HepG2 (cell line): ENCODE data around the gene TMEM184B. TPM values are rescaled to one million over a fixed set of nuclear protein-coding genes. Genes with fewer than 3 reads are reported as not detected.

ENCODE experiments used
- ATAC-seq: fragments of 200-7000 bp; cut with Tn5 transposase; 3 replicates; pipeline ENCODE4 v1.9.1; 2020; ENCODE audit warnings: mild to moderate bottlenecking, moderate library complexity
- BruUV-seq: library from RNA; stranded (reverse); fragments of 400-500 nt; replicated peaks from 2 replicates; lab custom pipeline; 2021; lab: Mats Ljungman, UMichigan
- CTCF ChIA-PET: fragments of 300-600 bp; formaldehyde crosslinking; extraction: SDS; loops from one replicate; lab custom pipeline; 2021; ENCODE audit warnings: low total read pairs, inconsistent platforms, low intra/inter-chr PET ratio; lab: Yijun Ruan, JAX
- POLR2A ChIA-PET: fragments of 350-600 bp; sonication (Branson Sonifier 250); formaldehyde crosslinking; loops from one replicate; lab custom pipeline; 2020; ENCODE audit warnings: antibody characterized with exemption, inconsistent platforms; lab: Yijun Ruan, JAX
- DNase-seq: peaks from one replicate; pipeline ENCODE4 v3.0.0-alpha.2; 2015; ENCODE audit warnings: low spot score
- FAIRE-seq: peaks from 3 replicates; lab custom pipeline; 2011; peaks lifted over from hg19 to GRCh38; lab: Jason Lieb, UNC
- H2AFZ ChIP-seq: one replicate; pipeline ENCODE4 v1.6.1; 2011; ENCODE audit warnings: low read length, inconsistent platforms
- H3K27ac ChIP-seq: fragments of 300-600 bp; 3 replicates; pipeline ENCODE4 v1.8.0; 2011; ENCODE audit warnings: mixed run types, mild to moderate bottlenecking, mixed read lengths, low read length, inconsistent platforms; ENCODE audit not compliant: insufficient read depth; ENCODE audit errors: extremely low read length
- H3K27me3 ChIP-seq, 2 experiments: fragments of 200-600 bp in 1 of 2; 2 replicates in 1 of 2; 3 replicates in 1 of 2; pipeline versions ENCODE4 v1.6.0 to v1.8.0; 2011; ENCODE audit warnings: low read length in 2 of 2, mild to moderate bottlenecking in 2 of 2, moderate library complexity in 2 of 2, inconsistent platforms in 1 of 2; ENCODE audit not compliant: insufficient read depth in 2 of 2, control insufficient read depth in 1 of 2
- H3K36me3 ChIP-seq, 2 experiments: fragments of 200-600 bp in 1 of 2; replicated peaks in 1 of 2; 2 replicates in 1 of 2; 3 replicates in 1 of 2; pipeline versions ENCODE4 v1.5.1 to v1.8.0; 2011; ENCODE audit warnings: low read length in 2 of 2, inconsistent platforms in 1 of 2; ENCODE audit not compliant: insufficient read depth in 2 of 2, control insufficient read depth in 1 of 2
- H3K4me1 ChIP-seq: 2 replicates; pipeline ENCODE4 v1.5.1; 2012; ENCODE audit warnings: low read length, inconsistent platforms; ENCODE audit not compliant: insufficient read depth
- H3K4me2 ChIP-seq: 2 replicates; pipeline ENCODE4 v1.6.0; 2011; ENCODE audit warnings: low read depth, low read length, inconsistent platforms
- H3K4me3 ChIP-seq, 3 experiments: fragments of 200-600 bp in 1 of 3; sonication (generic), shearing (Covaris generic) in 1 of 3; replicated peaks in 1 of 3; 2 replicates each; pipeline ENCODE4 v1.5.1; 2011 to 2016; ENCODE audit warnings: low read length in 3 of 3, inconsistent platforms in 2 of 3, low read depth in 2 of 3, mild to moderate bottlenecking in 2 of 3, control low read depth in 1 of 3, mixed read lengths in 1 of 3; ENCODE audit not compliant: insufficient read depth in 1 of 3
- H3K79me2 ChIP-seq: one replicate; pipeline ENCODE4 v1.6.1; 2011; ENCODE audit warnings: low read length, inconsistent platforms; ENCODE audit not compliant: insufficient read depth
- H3K9ac ChIP-seq: 2 replicates; pipeline ENCODE4 v1.6.0; 2011; ENCODE audit warnings: mild to moderate bottlenecking, low read depth, low read length, inconsistent platforms; ENCODE audit not compliant: insufficient read depth
- H3K9me3 ChIP-seq: 2 replicates; pipeline ENCODE4 v1.5.1; 2012; ENCODE audit warnings: mild to moderate bottlenecking, low read length
- H4K20me1 ChIP-seq: 2 replicates; pipeline ENCODE4 v1.6.0; 2011; ENCODE audit warnings: inconsistent platforms, mild to moderate bottlenecking, low read length, moderate library complexity; ENCODE audit not compliant: insufficient read depth
- ATF7-NPFF ChIP-seq: sonication (generic); formaldehyde crosslinking; IDR thresholded peaks from 2 replicates; pipeline ENCODE4 v1.8.1; 2023; ENCODE audit warnings: mild to moderate bottlenecking, low read depth, missing genetic modification reagents, moderate library complexity
- CBFB ChIP-seq: sonication (generic); formaldehyde crosslinking; IDR thresholded peaks from 2 replicates; pipeline ENCODE4 v1.4.0; 2020; ENCODE audit warnings: missing genetic modification reagents
- FOXA1 ChIP-seq, 2 experiments: fragments of 450-650 bp in 1 of 2; sonication (generic) in 1 of 2; formaldehyde crosslinking in 1 of 2; IDR thresholded peaks; 2 replicates each; pipeline versions ENCODE4 v1.4.0 to v1.6.1; 2016 to 2020; ENCODE audit warnings: missing genetic modification reagents in 1 of 2
- KLF6 ChIP-seq: IDR thresholded peaks from 2 replicates; pipeline ENCODE4 v1.8.0; 2016; ENCODE audit warnings: missing biosample characterization, missing genetic modification reagents
- STAT5B ChIP-seq: sonication (generic); formaldehyde crosslinking; IDR thresholded peaks from 2 replicates; pipeline ENCODE4 v1.4.0; 2020; ENCODE audit warnings: missing genetic modification reagents
- ZNF121 ChIP-seq: sonication (generic); formaldehyde crosslinking; IDR thresholded peaks from 2 replicates; pipeline ENCODE4 v1.5.0; 2020; ENCODE audit warnings: mild to moderate bottlenecking, missing genetic modification reagents
- ZNF850 ChIP-seq: sonication (generic); formaldehyde crosslinking; conservative IDR thresholded peaks from 2 replicates; pipeline ENCODE4 v1.9.0; 2021; ENCODE audit warnings: mild to moderate bottlenecking, missing genetic modification reagents
- WGBS: methylation state at CpG from one replicate; pipeline ENCODE4 v1.1.6; 2017; ENCODE audit warnings: low lambda C conversion rate; 5-methylcytosine and 5-hydroxymethylcytosine counted together
- in situ Hi-C: cut with HindIII; loops from 2 replicates; pipeline ENCODE4 v1.10.0; 2017; ENCODE audit warnings: low pct_unique_long_range_greater_than_20kb; ENCODE audit not compliant: extremely low pct_ligation_motif_present
- intact Hi-C: fragments of 100-400 bp; cut with micrococcal nuclease; formaldehyde crosslinking; loops from one replicate; pipeline ENCODE4 v1.10.0; 2022; ENCODE audit not compliant: unreplicated experiment
- polyA plus RNA-seq, 8 experiments: library from polyadenylated mRNA; depleted of rRNA in 3 of 8; stranded (reverse) in 7 of 8; unstranded in 1 of 8; fragments of >200 nt; fragmentation: Illumina TruSeq in 4 of 8; extraction: Trizol in 4 of 8; gene quantifications; 2 replicates each; pipeline versions ENCODE4 v1.2.1 to v1.2.3, GENCODE V29; 2011 to 2016; ENCODE audit warnings: low read depth in 4 of 8, missing spikeins in 1 of 8, mixed read lengths in 1 of 8; ENCODE audit not compliant: insufficient read depth in 1 of 8
- total RNA-seq, 5 experiments: library from RNA; depleted of rRNA; stranded (reverse); fragments of >200 nt; fragmentation: Illumina TruSeq; extraction: Trizol; gene quantifications; 2 replicates each; pipeline ENCODE4 v1.2.3, GENCODE V29; 2016; ENCODE audit warnings: low read depth in 1 of 5
- TF ChIP-seq, protein P1 (sequence below): sonication (generic); formaldehyde crosslinking; IDR thresholded peaks from 2 replicates; pipeline ENCODE4 v1.5.1; 2020; ENCODE audit warnings: missing genetic modification reagents, mild to moderate bottlenecking, borderline replicate concordance
- TF ChIP-seq, protein P2 (sequence below): sonication (generic); formaldehyde crosslinking; IDR thresholded peaks from 2 replicates; pipeline ENCODE4 v1.5.0; 2020; ENCODE audit warnings: missing genetic modification reagents
- TF ChIP-seq, protein P3 (sequence below): IDR thresholded peaks from 2 replicates; pipeline ENCODE4 v1.6.1; 2016; ENCODE audit warnings: low read depth, borderline replicate concordance
- TF ChIP-seq, protein P4 (sequence below): sonication (generic); formaldehyde crosslinking; IDR thresholded peaks from 2 replicates; pipeline ENCODE4 v1.9.0; 2021; ENCODE audit warnings: mild to moderate bottlenecking, missing genetic modification reagents
- TF ChIP-seq, protein P5 (sequence below): sonication (generic); formaldehyde crosslinking; IDR thresholded peaks from 2 replicates; pipeline ENCODE4 v1.4.0; 2020; ENCODE audit warnings: mild to moderate bottlenecking, missing genetic modification reagents

TMEM184B gene
- total and polyA plus RNA-seq, 2 of the 13 experiments (the other 11 are each of a cell fraction or from before 2014, with no cell fraction given) = 15.9 to 16.0 TPM

DNA sequence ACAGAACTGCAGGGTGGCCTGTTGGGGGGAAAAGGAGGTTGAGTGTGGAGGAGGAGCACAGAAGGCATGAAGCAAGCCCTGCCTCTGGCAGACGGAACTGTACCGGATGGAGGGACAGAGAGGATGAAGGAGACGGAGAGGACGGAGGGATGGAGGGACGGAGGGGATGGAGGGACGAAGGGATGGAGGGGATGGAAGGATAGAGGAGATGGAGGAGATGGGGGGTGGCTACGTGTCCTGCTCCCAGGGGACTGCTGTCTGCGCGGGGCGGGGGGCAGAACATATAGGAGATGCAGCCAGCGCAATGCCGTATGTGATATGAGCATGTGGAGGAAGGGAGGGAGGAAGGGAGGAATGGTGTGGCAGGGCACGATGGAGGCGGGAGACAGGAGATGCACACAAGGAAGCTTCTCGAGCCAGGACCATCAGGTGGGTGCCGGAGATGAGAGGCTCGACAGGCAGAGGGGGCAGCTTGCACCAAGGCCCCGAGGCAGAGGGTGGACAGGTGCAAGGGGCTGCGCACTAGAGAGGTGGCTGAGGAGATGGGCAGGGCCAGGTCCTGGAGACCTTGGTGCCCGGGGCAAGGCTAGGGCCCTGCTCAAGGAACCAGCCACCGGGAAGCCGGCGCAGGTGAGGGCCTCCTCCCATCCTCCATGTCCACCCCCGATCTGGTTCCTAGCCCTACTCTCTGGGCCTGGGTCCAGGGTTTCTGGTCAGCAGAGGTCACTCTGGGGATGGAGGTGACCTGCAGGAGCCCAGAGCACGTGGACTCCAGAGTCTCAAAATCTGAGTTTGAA is 45.8 kb downstream of the TMEM184B start:
- DNase-seq (no peak), FAIRE-seq (no peak), ATAC-seq (no peak)
- WGBS = 95% methylated on average over 23 of the region's 25 CpGs
- Histone ChIP-seq H3K9ac (no peak overlapping the region), H2AFZ (no peak overlapping the region), H3K4me3 (no peak overlapping the region), H3K4me2 (no peak overlapping the region), H3K36me3 (peaks cover 10 to 32% of the 10 kb centered on the region in 2 experiments; a peak in 4 of 5 replicates), H3K79me2 (no peaks in the 10 kb centered on the region), H4K20me1 (no peaks in the 10 kb centered on the region), H3K4me1 (peaks cover 26% of the 10 kb centered on the region), H3K27ac (no peak overlapping the region), H3K9me3 (no peaks in the 10 kb centered on the region), H3K27me3 (no peaks in the 10 kb centered on the region)
- intact Hi-C loops (no loop called here), in situ Hi-C loops (no loop called here)
- BruUV-seq = no TSS peak
- POLR2A ChIA-PET = no interaction called here
- CTCF ChIA-PET = no interaction called here
- TF ChIP-seq FOXA1 (IDR thresholded peaks at IDR 0.05) (no peak), FOXA1 (CRISPR knock-in tag; IDR thresholded peaks at IDR 0.05) (no peak), ZNF850 (no peak), KLF6 (CRISPR knock-in tag) (no peak), ATF7-NPFF (CRISPR knock-in tag) (no peak), CBFB (CRISPR knock-in tag) (no peak), ZNF121 (CRISPR knock-in tag) (no peak), STAT5B (CRISPR knock-in tag) (no peak)
- TF ChIP-seq, protein P1, sequence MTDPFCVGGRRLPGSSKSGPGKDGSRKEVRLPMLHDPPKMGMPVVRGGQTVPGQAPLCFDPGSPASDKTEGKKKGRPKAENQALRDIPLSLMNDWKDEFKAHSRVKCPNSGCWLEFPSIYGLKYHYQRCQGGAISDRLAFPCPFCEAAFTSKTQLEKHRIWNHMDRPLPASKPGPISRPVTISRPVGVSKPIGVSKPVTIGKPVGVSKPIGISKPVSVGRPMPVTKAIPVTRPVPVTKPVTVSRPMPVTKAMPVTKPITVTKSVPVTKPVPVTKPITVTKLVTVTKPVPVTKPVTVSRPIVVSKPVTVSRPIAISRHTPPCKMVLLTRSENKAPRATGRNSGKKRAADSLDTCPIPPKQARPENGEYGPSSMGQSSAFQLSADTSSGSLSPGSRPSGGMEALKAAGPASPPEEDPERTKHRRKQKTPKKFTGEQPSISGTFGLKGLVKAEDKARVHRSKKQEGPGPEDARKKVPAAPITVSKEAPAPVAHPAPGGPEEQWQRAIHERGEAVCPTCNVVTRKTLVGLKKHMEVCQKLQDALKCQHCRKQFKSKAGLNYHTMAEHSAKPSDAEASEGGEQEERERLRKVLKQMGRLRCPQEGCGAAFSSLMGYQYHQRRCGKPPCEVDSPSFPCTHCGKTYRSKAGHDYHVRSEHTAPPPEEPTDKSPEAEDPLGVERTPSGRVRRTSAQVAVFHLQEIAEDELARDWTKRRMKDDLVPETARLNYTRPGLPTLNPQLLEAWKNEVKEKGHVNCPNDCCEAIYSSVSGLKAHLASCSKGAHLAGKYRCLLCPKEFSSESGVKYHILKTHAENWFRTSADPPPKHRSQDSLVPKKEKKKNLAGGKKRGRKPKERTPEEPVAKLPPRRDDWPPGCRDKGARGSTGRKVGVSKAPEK (CRISPR knock-in tag) = no peak
- TF ChIP-seq, protein P2, sequence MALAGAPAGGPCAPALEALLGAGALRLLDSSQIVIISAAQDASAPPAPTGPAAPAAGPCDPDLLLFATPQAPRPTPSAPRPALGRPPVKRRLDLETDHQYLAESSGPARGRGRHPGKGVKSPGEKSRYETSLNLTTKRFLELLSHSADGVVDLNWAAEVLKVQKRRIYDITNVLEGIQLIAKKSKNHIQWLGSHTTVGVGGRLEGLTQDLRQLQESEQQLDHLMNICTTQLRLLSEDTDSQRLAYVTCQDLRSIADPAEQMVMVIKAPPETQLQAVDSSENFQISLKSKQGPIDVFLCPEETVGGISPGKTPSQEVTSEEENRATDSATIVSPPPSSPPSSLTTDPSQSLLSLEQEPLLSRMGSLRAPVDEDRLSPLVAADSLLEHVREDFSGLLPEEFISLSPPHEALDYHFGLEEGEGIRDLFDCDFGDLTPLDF (CRISPR knock-in tag) = no peak
- TF ChIP-seq, protein P3, sequence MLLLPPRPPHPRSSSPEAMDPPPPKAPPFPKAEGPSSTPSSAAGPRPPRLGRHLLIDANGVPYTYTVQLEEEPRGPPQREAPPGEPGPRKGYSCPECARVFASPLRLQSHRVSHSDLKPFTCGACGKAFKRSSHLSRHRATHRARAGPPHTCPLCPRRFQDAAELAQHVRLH = no peak
- TF ChIP-seq, protein P4, sequence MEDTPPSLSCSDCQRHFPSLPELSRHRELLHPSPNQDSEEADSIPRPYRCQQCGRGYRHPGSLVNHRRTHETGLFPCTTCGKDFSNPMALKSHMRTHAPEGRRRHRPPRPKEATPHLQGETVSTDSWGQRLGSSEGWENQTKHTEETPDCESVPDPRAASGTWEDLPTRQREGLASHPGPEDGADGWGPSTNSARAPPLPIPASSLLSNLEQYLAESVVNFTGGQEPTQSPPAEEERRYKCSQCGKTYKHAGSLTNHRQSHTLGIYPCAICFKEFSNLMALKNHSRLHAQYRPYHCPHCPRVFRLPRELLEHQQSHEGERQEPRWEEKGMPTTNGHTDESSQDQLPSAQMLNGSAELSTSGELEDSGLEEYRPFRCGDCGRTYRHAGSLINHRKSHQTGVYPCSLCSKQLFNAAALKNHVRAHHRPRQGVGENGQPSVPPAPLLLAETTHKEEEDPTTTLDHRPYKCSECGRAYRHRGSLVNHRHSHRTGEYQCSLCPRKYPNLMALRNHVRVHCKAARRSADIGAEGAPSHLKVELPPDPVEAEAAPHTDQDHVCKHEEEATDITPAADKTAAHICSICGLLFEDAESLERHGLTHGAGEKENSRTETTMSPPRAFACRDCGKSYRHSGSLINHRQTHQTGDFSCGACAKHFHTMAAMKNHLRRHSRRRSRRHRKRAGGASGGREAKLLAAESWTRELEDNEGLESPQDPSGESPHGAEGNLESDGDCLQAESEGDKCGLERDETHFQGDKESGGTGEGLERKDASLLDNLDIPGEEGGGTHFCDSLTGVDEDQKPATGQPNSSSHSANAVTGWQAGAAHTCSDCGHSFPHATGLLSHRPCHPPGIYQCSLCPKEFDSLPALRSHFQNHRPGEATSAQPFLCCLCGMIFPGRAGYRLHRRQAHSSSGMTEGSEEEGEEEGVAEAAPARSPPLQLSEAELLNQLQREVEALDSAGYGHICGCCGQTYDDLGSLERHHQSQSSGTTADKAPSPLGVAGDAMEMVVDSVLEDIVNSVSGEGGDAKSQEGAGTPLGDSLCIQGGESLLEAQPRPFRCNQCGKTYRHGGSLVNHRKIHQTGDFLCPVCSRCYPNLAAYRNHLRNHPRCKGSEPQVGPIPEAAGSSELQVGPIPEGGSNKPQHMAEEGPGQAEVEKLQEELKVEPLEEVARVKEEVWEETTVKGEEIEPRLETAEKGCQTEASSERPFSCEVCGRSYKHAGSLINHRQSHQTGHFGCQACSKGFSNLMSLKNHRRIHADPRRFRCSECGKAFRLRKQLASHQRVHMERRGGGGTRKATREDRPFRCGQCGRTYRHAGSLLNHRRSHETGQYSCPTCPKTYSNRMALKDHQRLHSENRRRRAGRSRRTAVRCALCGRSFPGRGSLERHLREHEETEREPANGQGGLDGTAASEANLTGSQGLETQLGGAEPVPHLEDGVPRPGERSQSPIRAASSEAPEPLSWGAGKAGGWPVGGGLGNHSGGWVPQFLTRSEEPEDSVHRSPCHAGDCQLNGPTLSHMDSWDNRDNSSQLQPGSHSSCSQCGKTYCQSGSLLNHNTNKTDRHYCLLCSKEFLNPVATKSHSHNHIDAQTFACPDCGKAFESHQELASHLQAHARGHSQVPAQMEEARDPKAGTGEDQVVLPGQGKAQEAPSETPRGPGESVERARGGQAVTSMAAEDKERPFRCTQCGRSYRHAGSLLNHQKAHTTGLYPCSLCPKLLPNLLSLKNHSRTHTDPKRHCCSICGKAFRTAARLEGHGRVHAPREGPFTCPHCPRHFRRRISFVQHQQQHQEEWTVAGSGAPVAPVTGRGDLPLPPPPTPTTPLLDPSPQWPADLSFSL (CRISPR knock-in tag) = no peak
- TF ChIP-seq, protein P5, sequence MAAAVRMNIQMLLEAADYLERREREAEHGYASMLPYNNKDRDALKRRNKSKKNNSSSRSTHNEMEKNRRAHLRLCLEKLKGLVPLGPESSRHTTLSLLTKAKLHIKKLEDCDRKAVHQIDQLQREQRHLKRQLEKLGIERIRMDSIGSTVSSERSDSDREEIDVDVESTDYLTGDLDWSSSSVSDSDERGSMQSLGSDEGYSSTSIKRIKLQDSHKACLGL (CRISPR knock-in tag) = no peak
